GM12892 (cell line): Measurements from ENCODE around the gene KCNJ12.
"Not testable (repeated sequence)": the region's sequence is repeated elsewhere in the genome, so short reads cannot be mapped to it uniquely, and the experiment has no call there.

Experiments used
- DNase-seq: peaks from one replicate; pipeline ENCODE4 v3.0.0; 2011; ENCODE audit not compliant: insufficient read length
- FAIRE-seq: peaks from 2 replicates; lab custom pipeline; 2011; peaks lifted over from hg19 to GRCh38; lab: Jason Lieb, UNC
- POLR2A ChIP-seq: IDR thresholded peaks from 2 replicates; pipeline ENCODE4 v1.6.1; 2011; ENCODE audit warnings: low read depth, low read length, control low read depth
- POLR2AphosphoS5 ChIP-seq: IDR thresholded peaks from 2 replicates; pipeline ENCODE4 v1.6.1; 2011; ENCODE audit warnings: low read depth, low read length, control low read depth
- TAF1 ChIP-seq: IDR thresholded peaks from 2 replicates; pipeline ENCODE4 v1.6.1; 2011; ENCODE audit warnings: low read depth, mild to moderate bottlenecking, control low read depth, low read length, borderline replicate concordance

The KCNJ12 gene

DNA sequence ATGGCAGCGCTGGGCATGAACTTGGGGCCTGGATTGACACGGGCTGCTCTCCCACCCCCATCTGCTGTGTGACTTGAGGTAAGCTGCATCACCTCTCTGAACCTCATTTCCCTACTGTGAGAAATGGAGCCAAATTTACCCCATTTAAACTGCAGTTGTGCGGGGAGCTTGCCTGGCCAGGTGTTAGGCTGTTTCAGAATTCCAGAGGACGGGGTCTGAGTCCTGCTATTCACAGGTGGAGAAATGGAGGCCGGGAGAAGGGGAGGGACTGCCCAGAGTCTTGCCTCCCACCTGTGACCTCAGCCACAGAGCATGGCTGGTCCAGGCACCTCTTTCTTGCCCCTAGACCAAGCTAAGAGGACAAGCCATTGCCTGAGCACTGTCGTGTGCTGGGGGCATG is 12.8 kb downstream of the KCNJ12 start:
- no peak for DNase-seq
- TF ChIP-seq POLR2AphosphoS5, result no peak
- no peak for TF ChIP-seq TAF1
- no peak for TF ChIP-seq POLR2A
- FAIRE-seq, result no peak

DNA sequence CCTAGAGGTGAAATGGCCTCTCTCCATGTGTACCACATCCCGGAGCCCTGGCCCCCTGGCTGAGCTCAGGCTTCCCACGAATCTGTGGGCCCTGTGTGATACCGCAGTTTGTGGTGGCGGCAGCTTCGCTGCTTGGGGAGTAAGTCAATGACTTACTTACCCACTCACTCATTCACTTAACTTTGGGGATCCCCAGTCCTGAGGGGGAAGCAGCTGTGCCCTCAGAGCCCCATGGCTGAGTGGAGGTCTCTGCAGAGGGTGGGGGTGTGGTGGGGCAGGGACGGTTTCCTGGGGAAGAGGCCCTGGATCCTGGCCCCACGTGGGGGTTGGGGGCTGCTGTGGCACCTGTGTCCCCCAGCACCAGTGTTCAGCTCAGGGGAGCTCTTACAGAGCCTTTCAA is 13.2 kb downstream of the KCNJ12 start:
- TF ChIP-seq POLR2AphosphoS5, result no peak
- no peak for TF ChIP-seq TAF1
- TF ChIP-seq POLR2A, result no peak
- FAIRE-seq, result no peak
- no peak for DNase-seq

DNA sequence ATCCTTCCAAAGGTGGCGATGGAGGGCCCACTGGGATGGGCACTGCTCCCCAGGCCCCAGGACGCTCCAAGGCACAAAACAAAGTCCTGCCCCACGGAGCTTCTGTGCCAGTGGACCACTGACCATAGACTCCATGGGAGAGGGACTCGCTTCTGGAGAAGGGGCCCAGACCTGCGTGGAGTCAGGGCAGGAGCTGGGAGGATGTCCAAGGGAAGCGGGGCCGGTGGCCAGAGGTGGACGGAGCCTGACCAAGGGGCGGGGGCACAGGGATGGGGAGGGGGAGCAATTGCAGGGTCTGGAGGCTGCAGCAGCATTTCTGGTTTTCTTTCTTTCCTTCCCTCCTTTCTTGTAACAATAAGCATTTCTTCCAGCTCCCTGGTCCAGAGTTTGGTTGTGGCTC is 14.1 kb downstream of the KCNJ12 start:
- FAIRE-seq (no peak), DNase-seq (no peak)
- TF ChIP-seq POLR2A (no peak), POLR2AphosphoS5 (no peak), TAF1 (no peak)

DNA sequence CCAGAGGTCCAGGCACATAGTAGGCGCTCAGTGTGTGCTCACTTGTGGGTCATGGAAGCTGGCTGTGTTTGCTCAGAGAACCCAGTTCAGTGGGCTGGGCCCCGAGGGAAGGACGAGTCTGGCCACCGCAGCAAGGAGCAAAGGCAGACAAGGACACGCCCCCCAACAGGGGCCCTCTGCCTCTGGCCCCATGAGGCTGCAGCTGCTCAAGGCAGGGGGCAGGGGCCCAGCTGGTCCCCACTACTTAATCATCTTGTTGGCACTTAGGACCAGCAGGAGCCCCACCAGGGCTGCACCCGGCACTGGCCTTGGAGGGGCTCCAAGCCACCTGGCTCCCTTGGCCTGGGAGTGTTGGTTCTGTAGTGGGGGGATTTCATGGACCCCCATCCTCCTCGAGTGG is 16.1 kb downstream of the KCNJ12 start:
- DNase-seq (no peak), FAIRE-seq (no peak)
- TF ChIP-seq POLR2AphosphoS5, result no peak

DNA sequence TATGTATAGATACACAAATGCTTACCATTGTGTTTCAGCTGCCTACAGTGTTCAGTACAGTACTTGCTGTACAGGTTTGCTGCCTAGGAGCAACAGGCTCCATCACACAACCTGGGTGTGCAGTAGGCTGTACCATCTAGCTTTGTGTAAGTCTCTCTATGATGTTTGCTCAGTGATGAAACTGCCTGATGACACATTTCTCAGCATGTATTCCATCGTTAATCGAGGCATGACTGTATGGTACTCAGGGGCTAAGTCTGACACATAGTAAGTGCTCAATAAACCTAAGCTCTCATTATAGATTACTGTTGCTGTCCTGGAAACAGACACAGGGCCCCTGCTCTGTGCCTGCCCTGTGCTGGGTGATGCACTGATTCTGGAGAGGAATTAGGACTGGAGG is 18.1 kb downstream of the KCNJ12 start:
- TF ChIP-seq POLR2A (no peak), POLR2AphosphoS5 (no peak), TAF1 (no peak)
- no peak for FAIRE-seq
- DNase-seq, result no peak

DNA sequence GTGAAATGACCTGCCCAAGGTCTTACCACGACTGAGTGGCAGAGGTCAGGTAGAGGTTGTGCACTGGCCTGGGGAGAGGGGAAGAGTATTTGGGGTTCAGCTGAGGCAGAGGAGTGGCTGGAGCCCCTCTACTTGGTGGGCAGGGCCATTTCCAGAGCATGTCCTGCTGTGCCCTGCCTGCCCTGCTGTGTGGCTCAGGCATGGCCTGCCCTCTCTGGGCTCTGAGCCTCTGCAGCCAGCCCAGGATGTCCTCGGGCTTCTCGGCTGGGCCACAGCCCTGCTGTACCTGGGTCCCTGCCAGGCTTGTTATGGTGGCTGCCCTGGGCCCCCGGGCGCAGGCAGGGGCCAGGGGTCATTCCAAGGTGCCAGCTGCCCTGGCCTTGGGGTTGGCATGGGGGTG is 19.6 kb downstream of the KCNJ12 start:
- FAIRE-seq (no peak), DNase-seq (no peak)
- TF ChIP-seq POLR2A (no peak), POLR2AphosphoS5 (no peak), TAF1 (no peak)

DNA sequence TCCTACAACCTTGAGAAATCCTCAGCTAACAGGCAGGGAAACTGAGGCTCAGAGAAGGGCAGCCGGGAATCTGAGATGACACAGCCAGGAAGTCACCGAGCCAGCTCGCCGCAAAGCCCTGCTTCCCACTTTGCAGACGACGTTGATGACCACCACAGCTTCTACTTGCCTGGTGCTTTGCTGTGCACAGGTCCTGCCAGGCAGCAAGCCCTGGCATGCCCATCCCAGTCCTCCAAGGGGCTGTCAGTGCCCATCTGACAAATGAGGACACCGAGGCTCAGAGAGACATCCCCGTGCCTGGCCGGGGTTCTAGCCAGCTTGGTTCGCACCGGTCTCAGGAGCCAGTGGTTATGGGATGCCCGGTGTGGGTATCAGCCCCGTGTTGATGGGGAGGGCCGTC is 20.1 kb downstream of the KCNJ12 start:
- DNase-seq, result no peak
- no peak for FAIRE-seq
- TF ChIP-seq POLR2A, result no peak
- TF ChIP-seq POLR2AphosphoS5, result no peak
- TF ChIP-seq TAF1, result no peak

DNA sequence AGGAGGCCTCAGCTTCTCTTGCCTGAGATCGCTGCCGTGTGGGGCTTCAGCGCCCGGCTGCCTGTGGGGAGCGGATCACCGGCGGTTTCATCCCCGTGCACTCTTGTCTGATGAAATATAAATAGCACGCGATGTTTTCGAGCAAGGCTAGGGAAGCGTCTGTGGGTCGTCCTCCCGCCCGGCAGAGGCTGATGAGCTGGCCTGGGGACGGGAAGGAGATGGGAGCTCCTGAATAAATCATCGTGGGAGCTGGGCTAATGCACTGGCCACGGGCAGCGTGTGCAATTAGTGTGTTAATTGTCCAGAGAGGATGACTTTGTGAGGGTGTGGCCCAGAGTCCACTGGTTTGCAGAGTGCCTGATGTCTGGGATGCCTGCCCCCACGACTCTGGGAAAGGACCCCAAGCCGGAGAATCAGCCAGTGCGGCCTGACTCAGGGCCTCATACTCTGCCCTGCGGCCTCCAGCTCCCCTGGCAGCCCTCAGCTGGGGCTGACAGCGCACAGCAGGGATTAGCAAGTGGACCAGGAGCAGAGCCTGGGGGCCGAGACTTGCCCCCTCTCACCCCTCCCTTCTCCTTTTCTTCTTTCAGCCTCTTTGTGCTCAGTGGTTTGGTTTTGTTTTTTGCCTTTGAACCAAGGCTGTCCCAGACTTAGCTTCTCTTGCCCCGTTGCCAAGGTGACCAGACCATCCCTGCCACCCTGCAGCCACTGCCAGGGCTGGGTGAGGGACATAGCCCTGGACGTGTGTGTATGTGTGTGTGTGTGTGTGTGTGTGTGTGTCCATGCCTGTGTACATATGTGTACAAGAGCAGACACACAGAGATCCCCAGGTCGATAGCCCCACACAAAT is 21.4 kb downstream of the KCNJ12 start:
- DNase-seq (no peak), FAIRE-seq (no peak)
- TF ChIP-seq TAF1 (no peak), POLR2AphosphoS5 (no peak), POLR2A (no peak)

DNA sequence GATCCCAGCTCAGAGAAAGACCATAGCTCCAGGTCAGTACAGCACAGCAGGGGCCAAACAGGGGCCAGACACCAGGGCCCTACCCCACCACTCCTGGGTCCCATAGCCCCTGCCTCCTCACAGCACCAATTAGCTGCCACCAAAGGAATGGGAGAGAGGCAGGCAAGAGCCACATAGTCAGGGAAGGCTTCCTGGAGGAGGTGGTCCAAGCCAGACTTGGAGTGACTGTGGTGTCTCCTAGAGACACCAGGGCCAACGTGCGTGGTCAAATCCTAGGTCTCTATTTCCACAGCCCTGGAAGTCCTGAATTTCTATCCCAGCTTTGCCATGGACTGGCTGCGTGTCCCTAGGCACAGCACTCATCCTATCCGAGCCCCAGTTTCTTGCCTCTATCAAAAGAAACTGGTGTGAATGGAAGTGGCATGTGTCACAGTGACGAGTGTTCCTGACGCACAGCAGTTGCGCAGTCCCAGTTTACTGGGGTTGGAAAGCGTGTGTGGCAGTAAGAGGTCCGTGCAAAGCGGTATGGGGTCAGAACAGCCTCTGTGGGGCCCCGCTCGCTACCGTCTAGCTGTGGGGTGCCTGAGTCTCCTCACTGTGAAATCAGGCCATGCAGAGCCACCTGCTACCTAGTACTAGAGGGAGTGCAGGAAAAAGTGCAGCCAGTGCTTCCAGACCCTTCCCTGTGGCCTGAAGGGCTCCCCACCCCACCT is 23.5 kb downstream of the KCNJ12 start:
- no peak for TF ChIP-seq POLR2AphosphoS5
- no peak for TF ChIP-seq TAF1
- TF ChIP-seq POLR2A, result no peak
- no peak for FAIRE-seq
- DNase-seq, result no peak

DNA sequence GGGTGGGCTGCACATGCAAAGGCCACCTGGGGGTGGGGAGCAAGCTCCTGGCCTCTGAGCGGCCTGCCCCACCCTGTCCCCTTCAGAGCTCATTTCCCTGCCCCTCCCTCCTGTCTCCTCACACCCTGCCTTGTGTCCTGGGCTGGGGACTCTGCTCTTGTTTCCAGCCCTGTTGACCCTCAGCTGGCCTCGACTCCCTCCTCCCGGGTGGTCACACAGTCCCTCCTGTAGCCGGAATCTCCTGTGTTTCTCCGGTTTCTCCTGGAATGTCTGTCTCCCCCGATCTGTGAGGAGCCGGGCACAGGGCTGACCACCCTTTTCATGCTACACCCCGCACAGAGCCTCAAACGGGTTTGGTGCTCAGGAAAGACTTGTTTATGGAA is 24.0 kb downstream of the KCNJ12 start:
- not testable (repeated sequence) for DNase-seq, FAIRE-seq

DNA sequence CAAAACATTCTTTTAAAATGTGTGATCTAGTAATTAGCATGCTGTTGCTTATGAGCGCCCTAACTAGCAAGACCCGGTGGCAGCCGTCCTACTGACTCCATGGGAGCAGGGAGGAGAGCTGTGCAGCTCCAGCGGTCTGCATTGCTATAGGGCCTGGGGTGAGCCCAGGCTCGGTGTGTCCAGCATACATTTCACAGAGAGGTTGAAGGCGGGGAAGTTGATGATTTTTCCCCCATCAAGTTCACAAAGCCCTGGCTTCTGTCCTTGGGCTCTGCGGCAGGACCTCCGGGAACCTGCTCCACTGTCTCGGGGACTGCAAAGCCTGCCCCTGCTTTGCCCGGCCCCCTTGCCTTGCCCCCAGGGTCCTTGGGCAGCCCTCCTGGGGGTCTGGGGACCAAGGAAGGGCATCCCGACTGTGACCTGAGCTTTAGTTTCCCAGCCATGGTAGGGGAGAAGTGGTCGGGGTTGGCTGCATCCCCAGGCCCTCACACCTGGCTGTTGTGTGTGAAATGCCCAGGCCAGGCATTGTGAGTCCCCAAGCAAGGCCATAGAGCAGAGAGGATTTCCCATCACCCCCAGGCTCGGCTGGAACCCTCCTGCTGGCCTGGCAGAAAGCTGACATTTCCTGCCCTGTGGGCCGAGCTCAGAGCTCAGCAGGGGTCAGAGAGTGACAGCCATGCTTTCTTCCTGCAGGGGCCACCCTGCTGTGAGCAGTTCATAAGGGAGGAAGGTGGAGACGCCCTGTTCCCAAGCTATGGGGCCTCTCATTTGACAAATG is 24.8 kb downstream of the KCNJ12 start:
- TF ChIP-seq POLR2AphosphoS5, result no peak
- no peak for TF ChIP-seq POLR2A
- no peak for TF ChIP-seq TAF1
- FAIRE-seq, result no peak
- DNase-seq, result no peak

DNA sequence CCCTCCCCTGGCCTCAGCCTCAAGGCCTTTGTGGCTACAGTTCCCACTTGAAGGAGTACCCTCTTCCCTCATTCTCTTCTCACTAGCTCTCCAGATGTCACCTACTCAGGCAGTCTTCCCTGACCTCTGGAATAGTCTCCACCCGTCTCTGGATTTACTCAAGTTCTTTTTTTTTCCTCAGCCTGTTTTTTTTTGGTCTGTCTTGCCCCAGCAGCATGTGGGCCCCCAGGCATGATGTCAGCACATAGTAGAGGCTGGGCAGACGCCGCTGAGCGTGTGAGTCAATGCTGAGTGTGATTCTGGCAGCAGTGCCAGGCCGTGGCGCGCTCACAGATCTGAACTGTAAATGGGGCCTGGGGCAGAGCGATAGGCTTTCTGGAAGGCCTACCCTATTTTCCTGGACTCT is 26.0 kb downstream of the KCNJ12 start:
- DNase-seq, FAIRE-seq: not testable (repeated sequence)

DNA sequence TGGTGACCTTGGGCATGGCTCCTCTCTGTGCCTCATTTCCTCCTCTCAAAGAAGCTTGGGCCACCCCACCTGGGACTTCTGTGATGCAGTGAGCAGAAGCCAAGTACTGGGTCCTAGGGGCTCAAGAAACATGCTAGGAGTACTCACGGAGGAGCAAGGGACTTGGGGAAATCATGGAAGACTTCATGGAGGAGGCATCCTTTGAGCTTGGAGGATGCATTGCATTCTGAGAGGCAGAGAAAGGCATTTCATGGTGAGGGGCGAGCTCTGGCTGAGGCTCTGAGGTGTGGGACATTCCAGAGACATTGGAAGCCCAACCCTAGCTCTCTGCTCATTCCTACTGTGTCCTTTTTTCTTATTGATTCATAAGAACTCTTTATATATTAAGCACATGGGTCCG is 26.8 kb downstream of the KCNJ12 start:
- not testable (repeated sequence) for FAIRE-seq

DNA sequence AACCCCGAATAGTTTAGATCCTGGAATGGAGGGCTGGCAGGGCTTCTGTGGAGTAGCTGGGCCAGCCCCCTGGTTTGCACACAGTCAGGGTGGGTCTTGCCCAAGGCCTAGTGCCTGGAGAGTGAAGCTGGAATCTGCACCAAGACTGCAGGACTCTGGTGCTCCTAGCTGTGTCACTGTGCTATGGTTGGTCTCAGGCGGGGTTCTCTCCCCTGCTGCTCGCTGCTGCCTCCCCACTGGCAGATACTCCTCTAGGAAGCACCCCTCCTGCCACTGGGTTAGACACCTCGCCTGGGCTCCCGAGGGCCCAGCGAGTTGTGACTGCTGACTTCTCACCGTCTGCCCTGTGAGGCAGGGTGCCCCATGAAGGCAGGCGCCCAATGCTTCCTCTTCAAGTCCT is 27.9 kb downstream of the KCNJ12 start:
- FAIRE-seq, DNase-seq: not testable (repeated sequence)

More for the DNA sequence above, 26.8 kb downstream of the KCNJ12 start:
- DNase-seq, result not testable (repeated sequence)

DNA sequence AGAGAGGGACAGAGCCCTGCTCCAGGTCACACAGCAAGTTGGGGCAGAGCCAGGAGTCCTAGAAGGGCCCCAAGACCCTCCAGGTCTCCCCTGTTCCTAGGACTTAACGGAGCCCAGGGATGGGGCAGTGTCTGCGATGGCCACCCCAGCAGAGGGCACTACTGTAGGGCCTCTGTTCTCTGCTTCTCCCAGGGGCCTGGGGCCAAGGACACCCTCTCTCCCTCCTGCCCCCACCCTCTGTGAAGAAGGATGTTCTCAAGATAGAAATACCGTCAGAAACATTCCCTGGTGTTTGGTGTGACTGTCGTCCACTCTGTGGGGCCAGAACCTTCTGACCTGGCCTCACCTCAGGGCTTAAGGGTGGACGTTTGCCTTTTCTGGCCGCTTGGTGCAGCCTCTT is 28.4 kb downstream of the KCNJ12 start:
- not testable (repeated sequence) for FAIRE-seq, DNase-seq

DNA sequence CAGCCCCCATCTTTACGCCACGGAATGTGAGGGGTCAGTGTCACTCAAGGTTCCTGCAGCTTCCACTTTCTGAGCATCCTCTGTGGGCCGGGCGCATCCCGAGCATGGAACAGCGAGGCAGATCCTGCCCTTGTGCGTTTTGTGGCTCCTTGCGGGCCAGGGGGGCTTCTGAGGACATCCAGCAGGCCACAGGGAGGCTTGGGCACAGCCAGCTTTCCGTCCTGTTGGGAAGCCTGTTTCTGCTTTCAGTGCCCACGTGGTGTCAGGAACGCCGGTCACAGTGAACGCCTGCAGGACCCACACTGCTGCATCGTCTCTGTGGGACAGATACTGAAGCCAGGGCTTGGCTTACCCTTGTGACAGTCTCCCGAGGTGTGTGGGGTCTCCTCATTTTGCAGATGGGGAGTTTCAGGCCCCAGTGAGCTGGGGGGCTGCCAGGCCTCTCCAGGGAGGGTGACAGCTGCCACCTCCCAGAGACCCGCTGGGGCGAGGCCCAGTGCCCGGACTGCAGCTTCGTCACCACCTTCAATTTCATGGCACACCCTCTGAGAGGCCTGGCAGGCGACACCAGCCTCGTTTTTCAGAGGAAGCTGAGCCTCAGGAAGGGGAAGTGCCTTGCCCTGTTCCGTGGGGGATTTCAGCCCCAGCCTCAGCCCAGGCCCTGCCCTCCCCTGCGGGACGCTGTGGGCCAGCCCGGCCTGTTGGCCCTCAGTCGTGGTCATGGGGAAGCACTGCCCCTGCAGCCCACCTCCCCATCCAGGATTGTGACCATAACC is 29.0 kb downstream of the KCNJ12 start:
- DNase-seq, FAIRE-seq: not testable (repeated sequence)
